ENCODE measurements around the gene ATP2C2.

ATP2C2 gene

GRCh38 chr16:84351630-84352029, 16.7 kb upstream of the ATP2C2 start:
- no peak overlapping the region for H3K4me3 ChIP-seq (ENCODE audit: low read depth, low read length)
- no peak overlapping the region for H3K27ac ChIP-seq
- DNase-seq = no peak
- no peaks in the 10 kb centered on the region for H3K36me3 ChIP-seq (replicated peaks)
- peaks cover 11% of the 10 kb centered on the region for H3K27me3 ChIP-seq (replicated peaks)
- in situ Hi-C loops (cut with HindIII; ENCODE audit: low pct_ligation_motif_present, low sequenced_read_pairs) = no loop called here
- TF ChIP-seq CTCF (IDR thresholded peaks at IDR 0.05; ENCODE audit: low read depth, low read length, missing control alignments) = no peak

- no peak for TF ChIP-seq CTCF (IDR thresholded peaks at IDR 0.05; ENCODE audit: low read depth, low read length, missing control alignments)
- Histone ChIP-seq H3K27me3 (replicated peaks) (peaks cover 15% of the 10 kb centered on the region), H3K27ac (no peak overlapping the region), H3K36me3 (replicated peaks) (no peaks in the 10 kb centered on the region), H3K4me3 (ENCODE audit: low read depth, low read length) (no peak overlapping the region)
- in situ Hi-C loops (cut with HindIII; ENCODE audit: low pct_ligation_motif_present, low sequenced_read_pairs) = no loop called here
- DNase-seq = no peak
Observed at GRCh38 chr16:84354306-84354705, 14.0 kb upstream of the ATP2C2 start.

- H3K27ac ChIP-seq = no peak overlapping the region
- in situ Hi-C loops (cut with HindIII; ENCODE audit: low pct_ligation_motif_present, low sequenced_read_pairs) = no loop called here
Observed at GRCh38 chr16:84355149-84355548, 13.2 kb upstream of the ATP2C2 start.

GRCh38 chr16:84356176-84356575, 12.2 kb upstream of the ATP2C2 start:
- no peak for TF ChIP-seq CTCF (IDR thresholded peaks at IDR 0.05; ENCODE audit: low read depth, low read length, missing control alignments)
- Histone ChIP-seq H3K36me3 (replicated peaks) (no peaks in the 10 kb centered on the region), H3K27me3 (replicated peaks) (peaks cover 12% of the 10 kb centered on the region), H3K4me3 (ENCODE audit: low read depth, low read length) (no peak overlapping the region), H3K27ac (no peak overlapping the region)
- in situ Hi-C loops (cut with HindIII; ENCODE audit: low pct_ligation_motif_present, low sequenced_read_pairs) = no loop called here
- no peak for DNase-seq

More at GRCh38 chr16:84355149-84355548, 13.2 kb upstream of the ATP2C2 start:
- no peak for DNase-seq
- Histone ChIP-seq H3K36me3 (replicated peaks) (no peaks in the 10 kb centered on the region), H3K27me3 (replicated peaks) (peaks cover 12% of the 10 kb centered on the region), H3K4me3 (ENCODE audit: low read depth, low read length) (no peak overlapping the region)
- TF ChIP-seq CTCF (IDR thresholded peaks at IDR 0.05; ENCODE audit: low read depth, low read length, missing control alignments) = no peak

GRCh38 chr16:84356591-84357116, 11.7 kb upstream of the ATP2C2 start:
- H3K27ac ChIP-seq = no peak overlapping the region
- no peak for TF ChIP-seq CTCF (IDR thresholded peaks at IDR 0.05; ENCODE audit: low read depth, low read length, missing control alignments)
- DNase-seq = no peak

GRCh38 chr16:84357191-84357651, 11.1 kb upstream of the ATP2C2 start:
- DNase-seq = peak; percentile 56

More at GRCh38 chr16:84356591-84357116, 11.7 kb upstream of the ATP2C2 start:
- Histone ChIP-seq H3K27me3 (replicated peaks) (peaks cover 12% of the 10 kb centered on the region), H3K36me3 (replicated peaks) (no peaks in the 10 kb centered on the region), H3K4me3 (ENCODE audit: low read depth, low read length) (no peak overlapping the region)
- in situ Hi-C loops (cut with HindIII; ENCODE audit: low pct_ligation_motif_present, low sequenced_read_pairs) = no loop called here

More at GRCh38 chr16:84357191-84357651, 11.1 kb upstream of the ATP2C2 start:
- H3K27ac ChIP-seq = no peak overlapping the region
- in situ Hi-C loops (cut with HindIII; ENCODE audit: low pct_ligation_motif_present, low sequenced_read_pairs) = no loop called here
- H3K27me3 ChIP-seq (replicated peaks) = peaks cover 12% of the 10 kb centered on the region
- H3K4me3 ChIP-seq (ENCODE audit: low read depth, low read length) = no peak overlapping the region
- H3K36me3 ChIP-seq (replicated peaks) = no peaks in the 10 kb centered on the region
- no peak for TF ChIP-seq CTCF (IDR thresholded peaks at IDR 0.05; ENCODE audit: low read depth, low read length, missing control alignments)

All from brain microvascular endothelial cell (primary cell).